Skin epidermis (tissue), 12 donors: ENCODE data around the gene EPHB2.
A peak's percentile ranks its signal among the peaks of the same experiment; 100 is the strongest.
"Not testable (repeated sequence)": the region's sequence is repeated elsewhere in the genome, so short reads cannot be mapped to it uniquely, and the experiment has no call there.

Experiments
- H3K27ac ChIP-seq, 21 experiments: fragments of 200-600 bp; sonication (generic) in 11 of 21; one replicate each; pipeline ENCODE4 v1.5.0; 2020; ENCODE audit warnings: mild to moderate bottlenecking in 3 of 21, inconsistent platforms in 2 of 21, moderate library complexity in 2 of 21
- H3K4me3 ChIP-seq, 7 experiments: fragments of 200-600 bp; sonication (generic) in 2 of 7; one replicate each; pipeline ENCODE4 v1.5.0; 2020; ENCODE audit warnings: inconsistent platforms in 2 of 7, mild to moderate bottlenecking in 2 of 7, moderate library complexity in 1 of 7

Gene EPHB2

GRCh38 chr1:22710701-22711049, at the start of gene EPHB2:
TSS of gene EPHB2 (plus strand) at chr1:22710839. CDS start at chr1:22710983, 144 bp downstream.
- Histone ChIP-seq H3K4me3 (peak within 1 kb of the TSS; percentile 30 to 45 (median 36)), H3K27ac (peak within 1 kb of the TSS in 8 of 21 experiments; percentile 5 to 52 (median 33))

- no peak overlapping the region for H3K27ac ChIP-seq
Measured at GRCh38 chr1:22661880-22662279, 48.8 kb upstream of the EPHB2 start.

GRCh38 chr1:22662318-22662717, 48.3 kb upstream of the EPHB2 start:
- Histone ChIP-seq H3K27ac (no peak overlapping the region), H3K4me3 (no peak overlapping the region)

More at GRCh38 chr1:22661880-22662279, 48.8 kb upstream of the EPHB2 start:
- no peak overlapping the region for H3K4me3 ChIP-seq

GRCh38 chr1:22662986-22663408, 47.6 kb upstream of the EPHB2 start:
- Histone ChIP-seq H3K27ac (no peak overlapping the region), H3K4me3 (no peak overlapping the region)

GRCh38 chr1:22665752-22666151, 44.9 kb upstream of the EPHB2 start:
- Histone ChIP-seq H3K4me3 (no peak overlapping the region), H3K27ac (no peak overlapping the region)

- no peak overlapping the region for H3K27ac ChIP-seq
- H3K4me3 ChIP-seq = no peak overlapping the region
Measured at GRCh38 chr1:22666412-22666811, 44.2 kb upstream of the EPHB2 start.

- not testable (repeated sequence) for H3K27ac ChIP-seq, H3K4me3 ChIP-seq
Measured at GRCh38 chr1:22668840-22669239, 41.8 kb upstream of the EPHB2 start.

- no peak overlapping the region for H3K27ac ChIP-seq
- H3K4me3 ChIP-seq = no peak overlapping the region
Measured at GRCh38 chr1:22670352-22670975, 40.2 kb upstream of the EPHB2 start.

- H3K4me3 ChIP-seq = no peak overlapping the region
- H3K27ac ChIP-seq = no peak overlapping the region
Measured at GRCh38 chr1:22671999-22672398, 38.6 kb upstream of the EPHB2 start.

GRCh38 chr1:22673486-22674409, 36.9 kb upstream of the EPHB2 start:
- Histone ChIP-seq H3K4me3 (no peak overlapping the region), H3K27ac (no peak overlapping the region)

GRCh38 chr1:22674410-22674749, 36.3 kb upstream of the EPHB2 start:
- Histone ChIP-seq H3K4me3 (no peak overlapping the region), H3K27ac (no peak overlapping the region)

- not testable (repeated sequence) for H3K4me3 ChIP-seq, H3K27ac ChIP-seq
Measured at GRCh38 chr1:22676151-22676550, 34.5 kb upstream of the EPHB2 start.

GRCh38 chr1:22676916-22677583, 33.6 kb upstream of the EPHB2 start:
- Histone ChIP-seq H3K4me3 (no peak overlapping the region), H3K27ac (no peak overlapping the region)

GRCh38 chr1:22677931-22678896, 32.4 kb upstream of the EPHB2 start:
- Histone ChIP-seq H3K4me3 (no peak overlapping the region), H3K27ac (no peak overlapping the region)

- Histone ChIP-seq H3K27ac (no peak overlapping the region), H3K4me3 (no peak overlapping the region)
Measured at GRCh38 chr1:22680726-22681125, 29.9 kb upstream of the EPHB2 start.

GRCh38 chr1:22681556-22682276, 28.9 kb upstream of the EPHB2 start:
- H3K4me3 ChIP-seq = no peak overlapping the region
- no peak overlapping the region for H3K27ac ChIP-seq

- H3K27ac ChIP-seq = no peak overlapping the region
- H3K4me3 ChIP-seq = no peak overlapping the region
Measured at GRCh38 chr1:22683547-22683946, 27.1 kb upstream of the EPHB2 start.

- Histone ChIP-seq H3K27ac (no peak overlapping the region), H3K4me3 (no peak overlapping the region)
Measured at GRCh38 chr1:22685591-22686059, 25.0 kb upstream of the EPHB2 start.

GRCh38 chr1:22687191-22687590, 23.4 kb upstream of the EPHB2 start:
- no peak overlapping the region for H3K4me3 ChIP-seq
- H3K27ac ChIP-seq = no peak overlapping the region
